ENCODE results near the gene SMC5.
"Not testable (repeated sequence)": the region's sequence is repeated elsewhere in the genome, so short reads cannot be mapped to it uniquely, and the experiment has no call there.

The SMC5 gene

GRCh38 chr9:70278305-70278704 lies 19.5 kb downstream of the SMC5 start:
- DNase-seq: no peak

GRCh38 chr9:70283848-70284247 lies 25.1 kb downstream of the SMC5 start:
- DNase-seq: no peak

GRCh38 chr9:70285246-70285645 lies 26.5 kb downstream of the SMC5 start:
- DNase-seq: no peak

GRCh38 chr9:70285981-70286598 lies 27.3 kb downstream of the SMC5 start:
- DNase-seq: no peak

- DNase-seq: no peak
Measured at GRCh38 chr9:70290626-70291025, 31.8 kb downstream of the SMC5 start.

GRCh38 chr9:70291446-70291845 lies 32.7 kb downstream of the SMC5 start:
- no peak for DNase-seq

GRCh38 chr9:70292253-70292652 lies 33.5 kb downstream of the SMC5 start:
- DNase-seq: no peak

- DNase-seq: no peak
Measured at GRCh38 chr9:70293214-70293613, 34.4 kb downstream of the SMC5 start.

GRCh38 chr9:70297141-70297540 lies 38.4 kb downstream of the SMC5 start:
- DNase-seq: no peak

GRCh38 chr9:70298245-70298771 lies 39.5 kb downstream of the SMC5 start:
- no peak for DNase-seq

- no peak for DNase-seq
Measured at GRCh38 chr9:70303268-70303667, 44.5 kb downstream of the SMC5 start.

- DNase-seq: no peak
Measured at GRCh38 chr9:70304810-70305209, 46.0 kb downstream of the SMC5 start.

- no peak for DNase-seq
Measured at GRCh38 chr9:70315389-70315788, 56.6 kb downstream of the SMC5 start.

GRCh38 chr9:70318002-70318401 lies 59.2 kb downstream of the SMC5 start:
- no peak for DNase-seq

GRCh38 chr9:70322096-70322495 lies 63.3 kb downstream of the SMC5 start:
- DNase-seq: no peak

GRCh38 chr9:70324963-70325362 lies 66.2 kb downstream of the SMC5 start:
- DNase-seq: no peak

GRCh38 chr9:70328625-70329024 lies 69.8 kb downstream of the SMC5 start:
- DNase-seq: not testable (repeated sequence)

GRCh38 chr9:70340572-70340971 lies 81.8 kb downstream of the SMC5 start:
- DNase-seq: peak; percentile 20

GRCh38 chr9:70347046-70347445 lies 88.3 kb downstream of the SMC5 start:
- no peak for DNase-seq

GRCh38 chr9:70352356-70352755 lies 93.6 kb downstream of the SMC5 start:
- DNase-seq: no peak

GRCh38 chr9:70352802-70353201 lies 94.0 kb downstream of the SMC5 start:
- DNase-seq: peak; percentile 5

GRCh38 chr9:70355801-70356200 lies 97.0 kb downstream of the SMC5 start:
- DNase-seq: no peak

- DNase-seq: no peak
Measured at GRCh38 chr9:70362952-70363351, 104.2 kb downstream of the SMC5 start.

GRCh38 chr9:70363760-70364159 lies 105.0 kb downstream of the SMC5 start:
- no peak for DNase-seq

- no peak for DNase-seq
Measured at GRCh38 chr9:70367305-70367930, 108.6 kb downstream of the SMC5 start.

Measured in central memory CD4-positive, alpha-beta T cell (primary cell).